Tibial nerve (tissue), 4 donors: ENCODE data around the gene WRAP73.

Source experiments
- CTCF ChIP-seq, 5 experiments: fragments of 200-600 bp in 3 of 5; fragments of 450-650 bp in 2 of 5; sonication (generic) in 3 of 5; IDR thresholded peaks; one replicate each; pipeline ENCODE4 v1.5.1; 2016 to 2019; ENCODE audit warnings: antibody characterized with exemption in 5 of 5, mild to moderate bottlenecking in 3 of 5, moderate library complexity in 2 of 5
- EP300 ChIP-seq, 2 donors: sonication (generic); formaldehyde crosslinking; IDR thresholded peaks; one replicate each; pipeline ENCODE4 v1.6.1; 2017; ENCODE audit warnings: antibody characterized with exemption in 2 of 2, mild to moderate bottlenecking in 1 of 2
- POLR2A ChIP-seq, 2 donors: fragments of 450-650 bp; IDR thresholded peaks; one replicate each; pipeline ENCODE4 v1.6.1; 2017; ENCODE audit warnings: antibody characterized with exemption in 2 of 2, mild to moderate bottlenecking in 2 of 2, moderate library complexity in 2 of 2

- no peak for TF ChIP-seq CTCF (IDR thresholded peaks at IDR 0.05)
- TF ChIP-seq EP300 (IDR thresholded peaks at IDR 0.05), result no peak
- no peak for TF ChIP-seq POLR2A (IDR thresholded peaks at IDR 0.05)
Measured at GRCh38 chr1:3659093-3659492, 9.2 kb upstream of the WRAP73 start.
